Measurements from ENCODE around the gene KIF1B.
"Not testable (repeated sequence)": the region's sequence is repeated elsewhere in the genome, so short reads cannot be mapped to it uniquely, and the experiment has no call there.

The KIF1B gene

GRCh38 chr1:10421637-10422036 lies 211.3 kb downstream of the KIF1B start:
- H3K27ac ChIP-seq (ENCODE audit: low read length): no peak overlapping the region
- H3K9me3 ChIP-seq (replicated peaks; ENCODE audit: insufficient read depth, low read length): no peaks in the 10 kb centered on the region
- no peaks in the 10 kb centered on the region for H3F3A ChIP-seq (ENCODE audit: insufficient read depth, low read length)
- H3K9me2 ChIP-seq (replicated peaks; ENCODE audit: insufficient read depth, low read length): no peaks in the 10 kb centered on the region
- H3K4me1 ChIP-seq (ENCODE audit: low read length): no peaks in the 10 kb centered on the region
- no peak overlapping the region for H3K9ac ChIP-seq (ENCODE audit: low read length)
- TF ChIP-seq CTCF (IDR thresholded peaks at IDR 0.05; ENCODE audit: low read length) (no peak), EZH2 (optimal IDR thresholded peaks at IDR 0.05; ENCODE audit: low read depth, low read length) (no peak)
- H3K36me3 ChIP-seq (replicated peaks; ENCODE audit: insufficient read depth, low read length): peaks cover 14% of the 10 kb centered on the region
- no peak overlapping the region for H3K4me2 ChIP-seq (ENCODE audit: low read depth, low read length)
- no peaks in the 10 kb centered on the region for H3K79me2 ChIP-seq (ENCODE audit: low read length)
- DNase-seq: no peak
- H3K27me3 ChIP-seq (replicated peaks; ENCODE audit: insufficient read depth, low read length): no peaks in the 10 kb centered on the region
- no peak overlapping the region for H2AFZ ChIP-seq (ENCODE audit: low read length)
- no peak overlapping the region for H3K4me3 ChIP-seq (ENCODE audit: low read length)
- H4K20me1 ChIP-seq (ENCODE audit: insufficient read depth, low read length): no peaks in the 10 kb centered on the region

GRCh38 chr1:10424034-10424433 lies 213.7 kb downstream of the KIF1B start:
- Histone ChIP-seq H3K4me3 (ENCODE audit: low read length) (no peak overlapping the region), H3F3A (ENCODE audit: insufficient read depth, low read length) (no peaks in the 10 kb centered on the region), H2AFZ (ENCODE audit: low read length) (no peak overlapping the region), H3K4me1 (ENCODE audit: low read length) (no peaks in the 10 kb centered on the region), H3K27me3 (replicated peaks; ENCODE audit: insufficient read depth, low read length) (no peaks in the 10 kb centered on the region), H3K9me2 (replicated peaks; ENCODE audit: insufficient read depth, low read length) (no peaks in the 10 kb centered on the region), H3K27ac (ENCODE audit: low read length) (no peak overlapping the region), H3K79me2 (ENCODE audit: low read length) (no peaks in the 10 kb centered on the region), H4K20me1 (ENCODE audit: insufficient read depth, low read length) (no peaks in the 10 kb centered on the region), H3K9me3 (replicated peaks; ENCODE audit: insufficient read depth, low read length) (no peaks in the 10 kb centered on the region), H3K9ac (ENCODE audit: low read length) (no peak overlapping the region), H3K36me3 (replicated peaks; ENCODE audit: insufficient read depth, low read length) (no peaks in the 10 kb centered on the region; the same call in 1 of the 2 replicates), H3K4me2 (ENCODE audit: low read depth, low read length) (no peak overlapping the region)
- no peak for DNase-seq
- no peak for TF ChIP-seq EZH2 (optimal IDR thresholded peaks at IDR 0.05; ENCODE audit: low read depth, low read length)
- TF ChIP-seq EZH2phosphoT487 (IDR thresholded peaks at IDR 0.05; ENCODE audit: low read length): no peak
- no peak for TF ChIP-seq CTCF (IDR thresholded peaks at IDR 0.05; ENCODE audit: low read length)

GRCh38 chr1:10424651-10425050 lies 214.3 kb downstream of the KIF1B start:
- TF ChIP-seq EZH2phosphoT487 (IDR thresholded peaks at IDR 0.05; ENCODE audit: low read length): no peak
- H3K27me3 ChIP-seq (replicated peaks; ENCODE audit: insufficient read depth, low read length): no peaks in the 10 kb centered on the region
- H3K9me3 ChIP-seq (replicated peaks; ENCODE audit: insufficient read depth, low read length): no peaks in the 10 kb centered on the region
- peaks cover 4% of the 10 kb centered on the region; the same call in 1 of the 2 replicates for H3K4me1 ChIP-seq (ENCODE audit: low read length)
- no peak overlapping the region for H3K4me3 ChIP-seq (ENCODE audit: low read length)
- no peak overlapping the region for H3K27ac ChIP-seq (ENCODE audit: low read length)
- no peaks in the 10 kb centered on the region for H3F3A ChIP-seq (ENCODE audit: insufficient read depth, low read length)
- no peak for DNase-seq
- no peaks in the 10 kb centered on the region for H3K9me2 ChIP-seq (replicated peaks; ENCODE audit: insufficient read depth, low read length)
- H3K79me2 ChIP-seq (ENCODE audit: low read length): no peaks in the 10 kb centered on the region
- H2AFZ ChIP-seq (ENCODE audit: low read length): no peak overlapping the region
- H3K9ac ChIP-seq (ENCODE audit: low read length): no peak overlapping the region
- no peaks in the 10 kb centered on the region for H4K20me1 ChIP-seq (ENCODE audit: insufficient read depth, low read length)
- H3K36me3 ChIP-seq (replicated peaks; ENCODE audit: insufficient read depth, low read length): no peaks in the 10 kb centered on the region; the same call in 1 of the 2 replicates
- no peak overlapping the region for H3K4me2 ChIP-seq (ENCODE audit: low read depth, low read length)

GRCh38 chr1:10425826-10426534 lies 215.6 kb downstream of the KIF1B start:
- not testable (repeated sequence) for DNase-seq

GRCh38 chr1:10426535-10426848 lies 216.1 kb downstream of the KIF1B start:
- not testable (repeated sequence) for H3K9me3 ChIP-seq (replicated peaks; ENCODE audit: insufficient read depth, low read length); H3K9me2 ChIP-seq (replicated peaks; ENCODE audit: insufficient read depth, low read length); H3K27ac ChIP-seq (ENCODE audit: low read length); H3K27me3 ChIP-seq (replicated peaks; ENCODE audit: insufficient read depth, low read length); H3K79me2 ChIP-seq (ENCODE audit: low read length); H3K4me3 ChIP-seq (ENCODE audit: low read length); H3K36me3 ChIP-seq (replicated peaks; ENCODE audit: insufficient read depth, low read length); H3K4me1 ChIP-seq (ENCODE audit: low read length); H4K20me1 ChIP-seq (ENCODE audit: insufficient read depth, low read length); H2AFZ ChIP-seq (ENCODE audit: low read length); DNase-seq; H3F3A ChIP-seq (ENCODE audit: insufficient read depth, low read length); H3K4me2 ChIP-seq (ENCODE audit: low read depth, low read length); H3K9ac ChIP-seq (ENCODE audit: low read length)

More at GRCh38 chr1:10425826-10426534, 215.6 kb downstream of the KIF1B start:
- H3K4me3 ChIP-seq (ENCODE audit: low read length); H3K9me3 ChIP-seq (replicated peaks; ENCODE audit: insufficient read depth, low read length); H3K79me2 ChIP-seq (ENCODE audit: low read length); H3K9ac ChIP-seq (ENCODE audit: low read length); H3K27ac ChIP-seq (ENCODE audit: low read length); H4K20me1 ChIP-seq (ENCODE audit: insufficient read depth, low read length); H2AFZ ChIP-seq (ENCODE audit: low read length); H3F3A ChIP-seq (ENCODE audit: insufficient read depth, low read length); H3K27me3 ChIP-seq (replicated peaks; ENCODE audit: insufficient read depth, low read length); H3K9me2 ChIP-seq (replicated peaks; ENCODE audit: insufficient read depth, low read length); H3K36me3 ChIP-seq (replicated peaks; ENCODE audit: insufficient read depth, low read length); H3K4me1 ChIP-seq (ENCODE audit: low read length); H3K4me2 ChIP-seq (ENCODE audit: low read depth, low read length): not testable (repeated sequence)

All from MM.1S (cell line).